ENCODE results near the gene CABP4. TPM values are rescaled to one million over a fixed set of nuclear protein-coding genes. Genes with fewer than 3 reads are reported as not detected.

The CABP4 gene
- total and polyA plus RNA-seq, 2 donors (not counting 1 experiment from before 2014, with no cell fraction given): 3.2 to 5.2 TPM

DNA sequence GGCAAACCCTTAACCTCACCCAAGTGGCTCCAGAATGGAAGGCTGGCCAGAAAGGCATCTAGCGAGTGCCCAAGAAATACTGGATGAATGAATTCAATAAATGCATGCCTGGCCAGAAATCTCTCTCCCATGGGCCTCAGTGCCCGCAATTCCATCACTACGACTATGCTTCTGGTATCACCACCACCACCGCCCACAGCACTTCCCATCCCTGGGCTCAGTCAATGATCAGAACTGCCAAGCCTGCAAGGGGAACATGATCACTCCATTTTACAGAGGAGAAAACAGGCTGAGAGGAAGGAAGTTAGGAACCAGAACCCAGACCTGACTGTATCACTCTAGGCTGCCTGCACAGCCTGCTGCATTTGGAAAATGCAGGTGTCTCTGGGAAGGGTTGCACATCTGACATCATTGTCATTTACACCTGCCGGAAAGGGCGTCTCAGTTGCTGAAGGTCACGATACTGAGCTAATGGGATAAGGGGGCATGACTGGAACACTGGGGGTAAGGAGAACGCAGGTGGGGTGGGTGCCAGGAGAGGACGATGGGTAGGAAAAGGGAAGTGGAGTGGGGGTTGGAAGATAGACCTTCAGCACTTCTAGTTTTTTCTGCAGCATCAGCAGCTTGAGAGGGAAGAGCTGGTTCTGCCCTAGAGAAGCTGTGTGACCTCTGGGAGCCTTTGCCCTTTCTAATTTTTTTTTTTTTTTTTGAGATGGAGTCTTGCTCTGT lies 5.9 kb upstream of the CABP4 start:
- POLR2A ChIA-PET: interaction anchor here (0.7 to 9.6 kb wide), 10 partner anchors 10 to 48 kb away, joined by 3 to 110 read pairs (median 4); partner anchors contain the start of genes PPP1CA, PTPRCAP and TMEM134
- TF ChIP-seq EZH2 (IDR thresholded peaks at IDR 0.05; ENCODE audit: borderline replicate concordance, insufficient read depth, low read depth, low read length, poor library complexity, severe bottlenecking): no peak
- TF ChIP-seq, protein P1, sequence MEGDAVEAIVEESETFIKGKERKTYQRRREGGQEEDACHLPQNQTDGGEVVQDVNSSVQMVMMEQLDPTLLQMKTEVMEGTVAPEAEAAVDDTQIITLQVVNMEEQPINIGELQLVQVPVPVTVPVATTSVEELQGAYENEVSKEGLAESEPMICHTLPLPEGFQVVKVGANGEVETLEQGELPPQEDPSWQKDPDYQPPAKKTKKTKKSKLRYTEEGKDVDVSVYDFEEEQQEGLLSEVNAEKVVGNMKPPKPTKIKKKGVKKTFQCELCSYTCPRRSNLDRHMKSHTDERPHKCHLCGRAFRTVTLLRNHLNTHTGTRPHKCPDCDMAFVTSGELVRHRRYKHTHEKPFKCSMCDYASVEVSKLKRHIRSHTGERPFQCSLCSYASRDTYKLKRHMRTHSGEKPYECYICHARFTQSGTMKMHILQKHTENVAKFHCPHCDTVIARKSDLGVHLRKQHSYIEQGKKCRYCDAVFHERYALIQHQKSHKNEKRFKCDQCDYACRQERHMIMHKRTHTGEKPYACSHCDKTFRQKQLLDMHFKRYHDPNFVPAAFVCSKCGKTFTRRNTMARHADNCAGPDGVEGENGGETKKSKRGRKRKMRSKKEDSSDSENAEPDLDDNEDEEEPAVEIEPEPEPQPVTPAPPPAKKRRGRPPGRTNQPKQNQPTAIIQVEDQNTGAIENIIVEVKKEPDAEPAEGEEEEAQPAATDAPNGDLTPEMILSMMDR (IDR thresholded peaks at IDR 0.05): no peak
- no peaks in the 10 kb centered on the region for H3K27me3 Mint-ChIP-seq
- Histone ChIP-seq H3K27ac (ENCODE audit: low read length in 2 of 2) (no peak overlapping the region), H3K9me3 (ENCODE audit: control extremely low read depth in 1 of 3, control insufficient read depth in 2 of 3, insufficient read depth in 1 of 3, low read length in 2 of 3) (no peaks in the 10 kb centered on the region), H3K79me2 (ENCODE audit: control insufficient read depth, insufficient read depth, low read length) (peaks cover 44% of the 10 kb centered on the region), H4K20me1 (ENCODE audit: control insufficient read depth, insufficient read depth, low read length, poor library complexity, severe bottlenecking) (no peaks in the 10 kb centered on the region), H3K4me2 (replicated peaks; ENCODE audit: low read depth, low read length, poor library complexity, severe bottlenecking) (peak overlapping the region; percentile 18), H3K36me3 (replicated peaks in 1 of 2; ENCODE audit: control extremely low read depth in 1 of 2, control insufficient read depth in 1 of 2, extremely low read depth in 1 of 2, insufficient read depth in 2 of 2, low read length in 1 of 2) (no peaks in the 10 kb centered on the region), H3K4me3 (ENCODE audit: control extremely low read depth in 1 of 5, extremely low read depth in 1 of 5, insufficient read depth in 1 of 5, low read depth in 2 of 5, low read length in 4 of 5) (no peak overlapping the region), H3K27me3 (replicated peaks in 1 of 4; ENCODE audit: control extremely low read depth in 1 of 4, control insufficient read depth in 3 of 4, insufficient read depth in 4 of 4, low read length in 3 of 4) (no peaks in the 10 kb centered on the region), H3K4me1 (ENCODE audit: control insufficient read depth in 2 of 2, insufficient read depth in 2 of 2, low read length in 2 of 2) (peaks cover 70 to 88% of the 10 kb centered on the region in 2 donors), H2AFZ (ENCODE audit: insufficient read depth, low read depth, low read length, poor library complexity, severe bottlenecking) (no peak overlapping the region), H3K9ac (ENCODE audit: low read length) (no peak overlapping the region)
- intact Hi-C loops (cut with micrococcal nuclease): no loop called here
- peak overlapping the region; percentile 60 for H3K27ac Mint-ChIP-seq
- DNase-seq (no peak), ATAC-seq (ENCODE audit: low read depth) (no peak)
- WGBS (ENCODE audit: insufficient coverage): 54% methylated on average over 9 of the region's 9 CpGs
- no peaks in the 10 kb centered on the region for H3K9me3 Mint-ChIP-seq (ENCODE audit: insufficient read depth)
- H3K4me3 Mint-ChIP-seq: peak overlapping the region; percentile 33
- CTCF ChIA-PET: interaction anchor here (1.5 to 6.8 kb wide), 3 partner anchors 10 to 13 kb away, joined by 3 to 43 read pairs (median 8); partner anchors contain the start of gene PTPRCAP
- H3K4me1 Mint-ChIP-seq: peaks cover 64% of the 10 kb centered on the region

Data from B cell (primary cell).